SJCRH30 (cell line): ENCODE measurements around the gene CAMTA1. TPM values are rescaled to one million over a fixed set of nuclear protein-coding genes. Genes with fewer than 3 reads are reported as not detected.

Experiments used
- DNase-seq, 2 experiments: peaks; one replicate each; pipeline ENCODE4 v3.0.0-alpha.2; 2015 to 2020
- H3K27ac ChIP-seq: fragments of 250-450 bp; sonication (Bioruptor Pico); 2 replicates; pipeline ENCODE4 v1.5.1; 2020; ENCODE audit warnings: mild to moderate bottlenecking, moderate library complexity
- H3K27me3 ChIP-seq: fragments of 250-450 bp; sonication (Bioruptor Pico); 2 replicates; pipeline ENCODE4 v1.5.1; 2020; ENCODE audit warnings: mild to moderate bottlenecking, moderate library complexity
- H3K36me3 ChIP-seq: fragments of 250-450 bp; sonication (Bioruptor Pico); 2 replicates; pipeline ENCODE4 v1.5.1; 2020; ENCODE audit warnings: mild to moderate bottlenecking, moderate library complexity
- H3K4me1 ChIP-seq: fragments of 250-450 bp; sonication (Bioruptor Pico); 2 replicates; pipeline ENCODE4 v1.5.1; 2020; ENCODE audit warnings: mild to moderate bottlenecking, moderate library complexity
- H3K4me3 ChIP-seq: fragments of 250-450 bp; sonication (Bioruptor Pico); 2 replicates; pipeline ENCODE4 v1.5.1; 2020; ENCODE audit warnings: mild to moderate bottlenecking, moderate library complexity
- H3K9me3 ChIP-seq: fragments of 250-450 bp; sonication (Bioruptor Pico); replicated peaks from 2 replicates; pipeline ENCODE4 v1.5.1; 2020; ENCODE audit warnings: mild to moderate bottlenecking, moderate library complexity
- total RNA-seq: library from RNA; depleted of rRNA; stranded (reverse); fragments of >200 nt; shearing (Covaris generic); gene quantifications from 2 replicates; pipeline ENCODE4 v1.2.3, GENCODE V29; 2014

Gene CAMTA1
- total RNA-seq, 1 experiment from 2014 or later, result 153 TPM

GRCh38 chr1:7442918-7443317 lies 657.7 kb downstream of the CAMTA1 start:
- H3K36me3 ChIP-seq, result no peaks in the 10 kb centered on the region
- no peaks in the 10 kb centered on the region for H3K4me1 ChIP-seq
- no peak overlapping the region for H3K4me3 ChIP-seq
- DNase-seq, result no peak
- H3K27ac ChIP-seq, result no peak overlapping the region
- peaks cover 23% of the 10 kb centered on the region for H3K27me3 ChIP-seq
- H3K9me3 ChIP-seq, result no peaks in the 10 kb centered on the region

GRCh38 chr1:7444363-7444762 lies 659.1 kb downstream of the CAMTA1 start:
- H3K27me3 ChIP-seq, result peaks cover 17% of the 10 kb centered on the region; the same call in 1 of the 2 replicates
- no peak overlapping the region for H3K4me3 ChIP-seq
- H3K4me1 ChIP-seq, result no peaks in the 10 kb centered on the region
- H3K36me3 ChIP-seq, result no peaks in the 10 kb centered on the region
- no peaks in the 10 kb centered on the region for H3K9me3 ChIP-seq
- no peak overlapping the region for H3K27ac ChIP-seq
- DNase-seq, result no peak

- no peak overlapping the region for H3K4me3 ChIP-seq
- H3K27me3 ChIP-seq, result peaks cover 31% of the 10 kb centered on the region
- no peaks in the 10 kb centered on the region for H3K4me1 ChIP-seq
- no peaks in the 10 kb centered on the region for H3K36me3 ChIP-seq
- no peak overlapping the region for H3K27ac ChIP-seq
- no peaks in the 10 kb centered on the region for H3K9me3 ChIP-seq
- DNase-seq, result no peak
Observed at GRCh38 chr1:7447093-7447492, 661.8 kb downstream of the CAMTA1 start.

DNA sequence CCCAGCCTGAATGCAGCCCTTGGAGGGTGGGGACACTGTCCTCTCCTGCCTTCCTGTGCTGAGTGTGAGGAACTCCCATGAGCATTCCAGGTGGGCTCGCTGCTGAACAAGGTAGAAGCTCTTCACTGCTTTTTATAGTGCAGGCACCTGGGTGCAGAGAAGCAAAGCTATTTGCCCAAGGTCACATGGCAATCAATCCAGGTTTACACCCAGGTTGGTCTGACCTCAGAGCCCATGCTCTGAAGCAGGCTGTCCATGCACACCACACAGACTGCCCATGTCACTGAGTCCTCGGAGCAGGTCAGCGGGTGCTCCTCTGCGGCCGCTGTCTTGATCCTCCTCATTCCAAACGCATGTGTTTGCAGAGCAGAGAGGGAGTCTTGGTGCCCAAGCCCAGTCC lies 662.5 kb downstream of the CAMTA1 start:
- Histone ChIP-seq H3K4me3 (no peak overlapping the region), H3K36me3 (no peaks in the 10 kb centered on the region), H3K27me3 (peaks cover 34% of the 10 kb centered on the region), H3K4me1 (no peaks in the 10 kb centered on the region), H3K27ac (no peak overlapping the region), H3K9me3 (no peaks in the 10 kb centered on the region)
- DNase-seq, result no peak

DNA sequence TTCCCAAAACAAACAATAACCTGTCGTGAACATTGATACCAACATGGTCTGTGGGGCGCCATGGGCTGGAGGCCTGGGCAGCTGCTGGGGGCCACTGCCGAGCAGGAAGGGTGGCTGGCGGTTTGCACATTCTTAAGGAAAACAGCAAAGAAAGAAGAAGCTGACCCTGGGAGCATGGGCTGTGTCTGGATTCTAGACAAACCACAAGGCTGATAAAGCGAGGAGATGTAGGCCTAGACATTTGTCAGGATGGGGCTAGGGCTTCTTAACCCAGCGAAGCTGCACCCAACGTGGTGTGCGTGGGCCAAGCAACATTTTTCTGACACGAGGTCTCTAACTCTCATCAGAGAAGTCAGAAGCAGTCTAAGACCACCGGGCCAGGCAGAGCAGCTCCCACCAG lies 663.7 kb downstream of the CAMTA1 start:
- no peaks in the 10 kb centered on the region for H3K4me1 ChIP-seq
- no peaks in the 10 kb centered on the region for H3K36me3 ChIP-seq
- H3K4me3 ChIP-seq, result no peak overlapping the region
- H3K27ac ChIP-seq, result no peak overlapping the region
- H3K9me3 ChIP-seq, result no peaks in the 10 kb centered on the region
- DNase-seq, result no peak
- peaks cover 42% of the 10 kb centered on the region for H3K27me3 ChIP-seq

DNA sequence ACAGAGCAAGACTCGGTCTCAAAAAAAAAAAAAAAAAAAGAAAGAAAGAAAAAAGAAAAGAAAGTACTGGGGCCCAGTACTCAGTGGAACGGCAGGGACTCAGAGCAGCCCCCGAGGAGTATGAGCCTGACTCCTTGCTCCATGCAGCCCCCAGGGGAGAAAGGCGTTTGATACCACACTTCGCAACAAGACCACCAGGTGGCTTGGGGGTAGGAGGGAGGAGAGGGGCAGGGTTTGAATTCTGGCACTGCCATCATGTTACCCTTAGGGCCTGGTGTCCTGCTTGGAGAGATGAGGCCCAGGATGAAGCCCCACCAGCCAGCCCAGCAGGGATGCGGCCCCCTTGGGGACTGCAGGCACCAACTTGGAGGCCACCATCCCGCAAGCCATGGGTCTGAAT lies 664.5 kb downstream of the CAMTA1 start:
- Histone ChIP-seq H3K4me3 (no peak overlapping the region), H3K36me3 (no peaks in the 10 kb centered on the region), H3K27me3 (peaks cover 41% of the 10 kb centered on the region), H3K27ac (no peak overlapping the region), H3K4me1 (peaks cover 5% of the 10 kb centered on the region; the same call in 1 of the 2 replicates), H3K9me3 (no peaks in the 10 kb centered on the region)
- no peak for DNase-seq

DNA sequence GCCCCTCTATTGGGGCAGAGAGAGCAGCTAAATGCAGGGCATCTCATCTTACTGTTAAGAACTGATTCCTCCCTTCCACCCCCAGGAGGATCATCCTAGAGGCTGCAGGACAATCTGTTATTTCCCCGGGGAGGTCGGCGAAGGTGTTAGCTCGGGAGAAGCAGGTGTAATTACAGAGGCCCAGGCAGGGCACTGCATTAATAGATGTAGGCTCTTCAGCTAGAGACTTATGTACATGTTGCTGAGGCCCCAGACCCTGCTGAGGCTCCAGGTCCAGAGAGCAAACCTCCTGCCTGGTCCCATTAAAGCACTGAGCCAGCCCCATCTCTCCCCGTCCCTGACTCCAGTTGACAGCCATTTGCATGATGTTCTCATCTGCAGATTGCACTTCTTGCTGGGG lies 665.6 kb downstream of the CAMTA1 start:
- Histone ChIP-seq H3K4me3 (no peak overlapping the region), H3K4me1 (peaks cover 15% of the 10 kb centered on the region; the same call in 1 of the 2 replicates), H3K27ac (no peak overlapping the region), H3K36me3 (no peaks in the 10 kb centered on the region), H3K9me3 (no peaks in the 10 kb centered on the region), H3K27me3 (peaks cover 46% of the 10 kb centered on the region)
- DNase-seq, result no peak

DNA sequence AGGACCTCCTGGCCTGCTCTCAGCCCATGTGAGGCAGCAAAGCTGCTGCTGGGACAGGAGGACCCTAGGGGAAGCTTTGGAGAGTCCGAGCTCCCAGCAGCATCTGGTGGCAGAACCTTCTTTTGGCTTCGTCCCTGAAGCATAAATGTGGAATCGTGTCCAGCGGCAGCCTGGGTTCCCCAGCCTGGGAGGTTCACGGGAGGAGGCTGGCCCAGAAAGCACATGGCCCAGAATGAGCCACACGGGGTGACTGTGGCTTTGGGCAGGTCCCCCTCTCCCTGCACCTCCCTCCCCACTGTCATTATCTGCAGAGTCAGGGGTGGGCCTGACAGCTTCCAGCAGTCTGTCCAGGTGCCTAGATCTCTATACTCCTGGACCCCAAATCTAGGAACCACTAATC lies 667.8 kb downstream of the CAMTA1 start:
- no peak for DNase-seq
- peaks cover 38% of the 10 kb centered on the region for H3K27me3 ChIP-seq
- peaks cover 16% of the 10 kb centered on the region; the same call in 1 of the 2 replicates for H3K4me1 ChIP-seq

GRCh38 chr1:7454052-7454815 lies 669.0 kb downstream of the CAMTA1 start:
- Histone ChIP-seq H3K27me3 (peaks cover 36% of the 10 kb centered on the region), H3K9me3 (no peaks in the 10 kb centered on the region), H3K36me3 (no peaks in the 10 kb centered on the region), H3K4me1 (peaks cover 16% of the 10 kb centered on the region; the same call in 1 of the 2 replicates), H3K4me3 (no peak overlapping the region), H3K27ac (no peak overlapping the region)
- peak in 1 of 2 experiments; percentile 36 for DNase-seq

More for the DNA sequence above, 667.8 kb downstream of the CAMTA1 start:
- H3K36me3 ChIP-seq, result no peaks in the 10 kb centered on the region
- no peak overlapping the region for H3K4me3 ChIP-seq
- no peak overlapping the region for H3K27ac ChIP-seq
- no peaks in the 10 kb centered on the region for H3K9me3 ChIP-seq

- Histone ChIP-seq H3K4me3 (no peak overlapping the region), H3K36me3 (no peaks in the 10 kb centered on the region), H3K27ac (no peak overlapping the region), H3K9me3 (no peaks in the 10 kb centered on the region), H3K27me3 (peaks cover 32% of the 10 kb centered on the region), H3K4me1 (peaks cover 16% of the 10 kb centered on the region; the same call in 1 of the 2 replicates)
- peak in 1 of 2 experiments; percentile 48 for DNase-seq
Observed at GRCh38 chr1:7454895-7455784, 669.9 kb downstream of the CAMTA1 start.

- H3K36me3 ChIP-seq, result no peaks in the 10 kb centered on the region
- H3K27ac ChIP-seq, result no peak overlapping the region
- H3K4me1 ChIP-seq, result peaks cover 16% of the 10 kb centered on the region; the same call in 1 of the 2 replicates
- no peaks in the 10 kb centered on the region for H3K9me3 ChIP-seq
- H3K4me3 ChIP-seq, result no peak overlapping the region
- peaks cover 25% of the 10 kb centered on the region for H3K27me3 ChIP-seq
- peak in 1 of 2 experiments; percentile 39 for DNase-seq
Observed at GRCh38 chr1:7455796-7456721, 670.8 kb downstream of the CAMTA1 start.

DNA sequence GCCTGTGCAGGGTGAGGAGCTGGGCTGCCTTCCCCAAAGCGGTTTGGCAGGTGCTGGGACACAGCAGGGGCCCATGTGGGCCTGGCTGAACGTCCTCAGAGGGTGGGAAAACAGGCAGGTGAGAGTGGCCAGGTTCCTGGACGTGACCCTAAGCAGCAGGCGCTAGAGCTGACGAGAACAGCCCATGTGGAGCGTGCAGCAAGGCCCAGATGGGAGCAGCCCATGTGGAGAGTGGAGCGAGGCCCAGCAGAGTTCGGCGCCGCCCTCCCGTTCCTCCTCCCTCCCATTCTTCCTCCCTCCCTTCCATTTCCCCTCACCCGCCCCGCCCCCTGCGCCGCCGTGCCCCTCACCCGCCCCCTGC lies 671.4 kb downstream of the CAMTA1 start:
- DNase-seq, result no peak
- Histone ChIP-seq H3K27ac (no peak overlapping the region), H3K4me3 (no peak overlapping the region), H3K4me1 (peaks cover 16% of the 10 kb centered on the region; the same call in 1 of the 2 replicates), H3K9me3 (no peaks in the 10 kb centered on the region), H3K36me3 (no peaks in the 10 kb centered on the region), H3K27me3 (peaks cover 21% of the 10 kb centered on the region; the same call in 1 of the 2 replicates)

DNA sequence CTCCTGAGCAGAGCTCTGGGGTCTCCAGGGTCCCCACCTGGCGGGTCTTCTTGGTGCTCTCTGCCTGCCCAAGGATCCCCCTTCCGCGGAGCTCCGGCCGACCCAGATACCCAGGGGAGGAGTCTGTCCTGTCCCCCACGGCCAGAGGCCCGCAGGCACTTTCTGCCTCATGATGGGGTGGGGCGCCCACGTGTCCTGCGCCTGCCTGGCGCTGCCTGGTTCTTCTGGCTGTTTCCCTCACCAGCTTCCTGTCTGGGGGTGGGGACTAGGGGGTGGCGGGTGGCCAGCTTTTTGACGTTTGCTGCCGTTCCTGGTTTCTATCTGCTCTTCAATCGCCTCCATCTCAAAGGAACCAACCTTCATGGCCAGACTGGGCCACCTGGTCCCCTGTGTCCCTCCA lies 672.6 kb downstream of the CAMTA1 start:
- no peak overlapping the region for H3K27ac ChIP-seq
- peaks cover 22% of the 10 kb centered on the region; the same call in 1 of the 2 replicates for H3K4me1 ChIP-seq
- no peak for DNase-seq
- H3K4me3 ChIP-seq, result no peak overlapping the region
- H3K36me3 ChIP-seq, result no peaks in the 10 kb centered on the region
- no peaks in the 10 kb centered on the region for H3K9me3 ChIP-seq
- peaks cover 19% of the 10 kb centered on the region; the same call in 1 of the 2 replicates for H3K27me3 ChIP-seq

DNA sequence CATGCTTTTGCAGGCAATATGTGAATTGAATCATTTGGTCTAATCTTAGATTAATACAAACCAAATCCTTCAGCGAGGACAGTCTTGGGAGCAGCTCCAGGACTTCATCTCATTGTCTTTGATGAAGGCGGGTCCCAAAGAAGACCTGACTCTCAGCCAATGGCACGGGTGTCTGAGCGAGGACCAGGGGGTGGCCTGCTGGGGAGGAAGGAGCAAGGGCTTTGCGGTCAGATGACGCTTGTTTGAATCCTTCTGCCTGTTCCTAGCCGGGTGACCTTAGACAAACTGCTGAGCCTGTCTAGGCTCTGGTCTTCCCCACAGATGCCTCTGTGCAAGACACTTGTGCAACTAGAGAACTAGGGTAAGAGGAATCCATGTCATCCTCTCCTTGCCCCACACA lies 673.7 kb downstream of the CAMTA1 start:
- H3K27me3 ChIP-seq, result peaks cover 11% of the 10 kb centered on the region; the same call in 1 of the 2 replicates
- no peak overlapping the region for H3K27ac ChIP-seq
- H3K4me1 ChIP-seq, result peaks cover 23% of the 10 kb centered on the region; the same call in 1 of the 2 replicates
- no peaks in the 10 kb centered on the region for H3K36me3 ChIP-seq
- H3K9me3 ChIP-seq, result no peaks in the 10 kb centered on the region
- no peak overlapping the region for H3K4me3 ChIP-seq
- DNase-seq, result no peak
